KOPT-K1 (cell line): ENCODE results near the gene LAMC1.

Experiments used
- H3K27ac ChIP-seq: fragments of 200-600 bp; sonication (generic); 2 replicates; pipeline ENCODE4 v1.5.1; 2016; ENCODE audit warnings: antibody characterized with exemption, mild to moderate bottlenecking, low read depth, low read length; ENCODE audit not compliant: poor library complexity, severe bottlenecking
- H3K36me3 ChIP-seq: fragments of 200-600 bp; sonication (generic); 2 replicates; pipeline ENCODE4 v1.5.1; 2017; ENCODE audit warnings: antibody characterized with exemption, mild to moderate bottlenecking, low read length, moderate library complexity; ENCODE audit not compliant: insufficient read depth
- H3K9me3 ChIP-seq: fragments of 200-600 bp; sonication (generic); 2 replicates; pipeline ENCODE4 v1.5.1; 2017; ENCODE audit warnings: antibody characterized with exemption, low read length, mild to moderate bottlenecking; ENCODE audit not compliant: insufficient read depth, poor library complexity, severe bottlenecking

Gene LAMC1

DNA sequence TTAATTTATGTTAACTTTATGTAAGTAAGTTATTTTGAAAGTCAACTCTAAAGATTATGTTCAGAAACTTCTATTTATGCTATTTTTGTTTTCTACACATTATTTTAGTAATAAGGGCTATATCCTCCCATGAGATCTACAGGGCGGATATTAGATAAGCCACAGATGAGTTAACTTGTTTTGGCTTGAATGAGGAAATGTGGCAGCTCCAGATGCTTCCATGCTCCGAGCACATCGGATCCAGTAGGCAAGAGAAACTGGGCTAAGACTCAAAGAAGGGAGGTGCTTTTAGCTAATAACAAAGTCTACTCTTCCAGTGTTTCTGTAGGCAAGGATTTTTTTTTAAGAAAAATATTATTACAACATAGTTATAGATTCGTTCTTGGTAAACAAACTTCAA lies 20.0 kb upstream of the LAMC1 start:
- Histone ChIP-seq H3K27ac (no peak overlapping the region), H3K36me3 (no peaks in the 10 kb centered on the region), H3K9me3 (no peaks in the 10 kb centered on the region)

DNA sequence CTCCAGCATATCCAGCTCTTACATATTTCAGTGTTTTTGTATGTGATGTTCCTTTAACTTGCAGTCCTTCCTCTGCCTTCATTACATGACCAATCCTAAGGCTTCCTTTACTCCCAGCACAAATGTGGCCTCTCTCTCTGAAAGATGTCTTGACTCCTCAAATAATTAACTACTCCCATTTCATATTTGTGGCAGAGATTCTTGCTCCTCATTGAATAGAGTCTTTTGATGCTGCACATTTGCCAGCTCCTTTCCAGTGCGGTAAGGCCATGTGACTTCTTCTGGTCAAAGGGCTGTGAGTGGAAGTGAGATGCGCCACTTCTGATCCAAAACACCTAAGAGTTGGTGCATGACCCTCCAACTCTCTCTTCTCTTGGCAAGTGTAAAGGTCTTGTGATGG lies 19.1 kb upstream of the LAMC1 start:
- no peak overlapping the region for H3K27ac ChIP-seq
- H3K36me3 ChIP-seq: no peaks in the 10 kb centered on the region
- no peaks in the 10 kb centered on the region for H3K9me3 ChIP-seq

DNA sequence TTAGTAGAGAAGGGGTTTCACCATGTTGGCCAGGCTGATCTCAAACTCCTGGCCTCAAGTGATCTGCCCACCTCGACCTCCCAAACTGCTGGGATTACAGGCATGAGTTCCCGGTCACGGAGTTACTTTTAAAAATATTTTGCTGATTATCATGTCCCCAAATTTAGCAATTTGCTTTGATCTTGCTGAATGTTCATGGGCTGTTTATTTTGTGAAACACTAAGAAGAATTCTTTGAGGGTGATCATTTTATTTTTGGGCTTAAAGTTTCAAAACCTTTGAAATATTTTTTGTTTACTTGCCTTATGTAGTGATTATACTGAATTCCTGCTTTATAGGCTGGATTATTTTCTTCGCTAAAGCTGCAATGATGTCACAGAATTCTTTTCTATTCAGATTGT lies 11.4 kb upstream of the LAMC1 start:
- peaks cover 11% of the 10 kb centered on the region for H3K9me3 ChIP-seq
- H3K36me3 ChIP-seq: no peaks in the 10 kb centered on the region
- H3K27ac ChIP-seq: no peak overlapping the region

DNA sequence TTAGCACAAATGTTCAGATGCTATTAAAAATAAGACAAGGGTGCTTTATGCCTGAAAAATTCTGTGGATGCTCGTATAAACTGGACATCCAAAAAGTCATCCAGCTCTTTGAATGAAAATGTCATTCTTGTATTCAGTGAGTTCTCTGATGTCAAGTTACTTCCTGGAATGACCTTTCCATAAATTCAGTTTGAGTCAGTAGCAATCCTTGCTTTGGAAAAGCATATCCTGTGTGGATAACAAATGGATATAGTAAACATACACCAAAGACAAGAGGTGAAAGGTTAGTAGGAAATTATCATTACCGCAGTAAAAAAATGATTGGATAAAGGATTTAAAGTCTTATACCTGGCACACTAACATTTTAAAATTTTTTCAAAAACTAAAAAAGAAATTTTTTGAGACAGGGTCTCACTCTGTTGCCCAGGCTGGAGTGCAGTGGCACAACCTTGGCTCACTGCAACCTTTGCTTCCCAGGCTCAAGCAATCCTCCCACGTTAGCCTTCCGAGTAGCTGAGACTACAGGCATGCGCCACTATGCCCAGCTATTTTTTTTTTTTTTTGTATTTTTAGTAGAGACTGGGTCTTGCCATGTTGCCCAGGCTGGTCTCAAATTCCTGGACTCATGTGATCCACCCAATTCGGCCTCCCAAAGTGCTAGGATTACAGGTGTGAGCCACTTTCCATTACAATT lies 10.8 kb upstream of the LAMC1 start:
- Histone ChIP-seq H3K36me3 (no peaks in the 10 kb centered on the region), H3K27ac (no peak overlapping the region), H3K9me3 (peaks cover 11% of the 10 kb centered on the region)

DNA sequence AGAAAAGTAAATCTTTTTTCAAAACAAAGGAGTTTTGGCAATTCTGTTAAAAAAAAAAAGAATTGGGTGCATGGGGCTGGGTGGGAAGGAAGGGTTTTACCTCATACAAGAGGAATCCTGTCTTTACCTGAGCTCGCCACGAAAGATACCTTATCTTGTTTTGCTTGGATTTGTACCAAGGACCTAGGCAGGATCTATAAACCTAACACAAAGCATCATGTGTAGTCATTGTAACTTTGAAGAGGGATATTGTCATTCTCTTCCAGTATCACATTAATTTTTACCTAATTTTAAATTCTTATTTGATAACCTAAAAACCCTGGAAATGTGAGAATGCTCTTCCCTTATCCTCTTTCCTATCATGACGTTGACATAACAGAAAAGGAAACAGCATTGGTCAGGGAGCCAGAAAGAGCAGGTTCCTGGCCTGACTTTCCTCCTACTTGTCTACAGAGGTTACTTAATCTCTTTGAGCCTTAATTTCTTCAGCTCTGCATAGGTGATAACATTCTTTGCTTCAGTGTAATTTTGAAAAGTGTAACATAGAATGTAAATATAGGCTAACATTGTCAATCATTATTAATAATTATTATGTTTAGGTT lies 4.0 kb upstream of the LAMC1 start:
- H3K27ac ChIP-seq: no peak overlapping the region
- H3K36me3 ChIP-seq: no peaks in the 10 kb centered on the region

DNA sequence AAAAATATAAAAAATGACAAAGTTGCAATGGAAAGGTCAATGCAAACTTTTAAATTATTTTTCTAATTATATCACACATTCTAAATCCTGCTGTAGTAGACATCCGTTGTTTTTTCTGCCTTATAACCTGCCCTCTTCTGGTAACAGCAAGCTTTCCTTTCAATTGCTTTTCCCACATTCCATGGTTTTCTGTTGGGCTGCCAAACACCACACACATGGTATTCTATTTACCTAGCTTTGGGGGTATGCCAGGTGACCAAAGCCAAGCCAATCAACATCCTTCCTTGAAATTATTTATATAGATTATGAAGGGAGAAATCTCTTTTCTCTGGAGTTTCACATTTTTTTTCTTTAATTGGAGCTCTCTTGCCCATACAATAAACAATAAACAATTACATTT lies 3.4 kb upstream of the LAMC1 start:
- Histone ChIP-seq H3K36me3 (no peaks in the 10 kb centered on the region), H3K27ac (no peak overlapping the region), H3K9me3 (no peaks in the 10 kb centered on the region)

More for the DNA sequence above, 4.0 kb upstream of the LAMC1 start:
- no peaks in the 10 kb centered on the region for H3K9me3 ChIP-seq

DNA sequence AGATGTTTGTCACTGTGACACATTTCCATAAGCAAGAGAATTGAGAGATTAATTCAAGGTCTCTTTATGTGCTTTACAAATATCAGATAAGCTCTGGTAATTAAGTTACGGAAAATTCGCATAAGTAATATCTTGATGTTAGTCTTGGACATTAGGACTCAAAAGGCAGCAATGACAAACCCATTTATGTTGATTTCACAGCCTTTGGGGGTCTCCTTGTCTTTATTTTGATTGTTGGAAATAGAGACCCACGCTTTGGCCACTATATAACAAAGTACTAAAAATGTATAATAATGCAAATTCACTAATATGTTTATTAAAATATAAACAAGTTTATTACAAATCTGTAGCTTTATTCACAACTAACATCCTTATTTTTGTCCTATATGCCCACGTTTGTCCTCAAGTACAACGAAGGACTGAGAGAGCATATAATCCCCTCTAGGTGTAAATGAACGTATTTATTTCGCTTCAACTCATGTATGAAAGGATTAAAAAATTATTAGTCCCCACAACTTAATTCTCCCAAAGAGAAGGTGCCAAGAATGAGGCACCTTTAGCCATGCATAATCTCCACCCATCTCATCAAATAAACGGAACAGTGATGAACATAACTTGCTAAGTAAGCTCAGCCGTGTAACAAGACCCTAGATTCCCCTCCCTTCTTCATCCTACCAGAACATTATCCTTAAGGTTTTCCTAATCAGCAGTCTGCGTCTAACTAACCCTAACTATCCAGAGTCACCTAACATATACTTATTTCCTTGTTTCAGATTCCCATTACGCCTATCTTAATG lies 1.6 kb upstream of the LAMC1 start:
- H3K36me3 ChIP-seq: no peaks in the 10 kb centered on the region
- no peaks in the 10 kb centered on the region for H3K9me3 ChIP-seq
- H3K27ac ChIP-seq: no peak overlapping the region

DNA sequence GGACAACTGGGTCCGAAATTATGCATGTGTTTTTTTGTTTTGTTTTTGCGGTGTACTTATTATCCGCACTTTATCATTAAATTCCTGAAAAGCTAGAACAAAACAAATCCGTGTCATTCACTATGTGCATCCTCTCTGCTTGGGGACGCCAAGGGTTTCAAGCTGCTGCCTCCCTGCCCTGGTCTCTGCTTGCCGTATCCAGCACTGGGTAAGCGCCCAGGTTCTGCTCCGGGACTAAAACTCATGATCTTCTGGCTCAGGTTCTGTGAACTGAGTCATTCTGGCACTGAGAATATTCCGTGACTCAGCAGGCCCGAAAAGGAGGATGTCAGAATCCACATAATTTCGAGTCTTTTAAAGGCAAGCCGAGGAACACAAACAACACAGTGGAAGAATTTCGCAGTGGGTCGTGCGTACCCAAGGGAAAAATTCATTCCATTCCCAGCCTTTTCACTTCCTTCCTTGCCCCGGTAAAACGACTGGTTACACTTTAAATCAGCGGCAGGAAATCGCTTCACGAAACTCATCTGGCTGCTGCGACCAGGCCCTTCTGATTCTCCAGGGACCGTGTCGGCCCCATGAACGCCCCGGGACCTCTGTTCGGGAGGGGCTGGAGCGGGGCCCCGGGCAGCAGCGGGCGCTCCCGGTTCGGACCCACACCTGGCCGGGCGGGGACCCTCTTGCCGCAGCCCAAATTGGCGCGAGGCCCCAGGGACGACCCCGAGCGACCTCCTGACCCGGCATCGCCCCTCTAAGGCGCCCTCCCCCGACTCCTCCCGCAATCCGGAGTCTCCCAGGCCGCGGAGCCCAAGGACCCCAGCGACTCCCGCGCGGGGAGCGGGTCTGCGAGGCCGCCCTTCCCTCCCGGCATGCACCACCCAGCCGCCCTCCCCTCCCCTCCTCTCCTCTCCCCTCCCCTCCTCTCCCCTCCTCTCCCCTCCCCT lies 746 bp upstream of the LAMC1 start:
- Histone ChIP-seq H3K27ac (no peak overlapping the region), H3K36me3 (no peaks in the 10 kb centered on the region), H3K9me3 (no peaks in the 10 kb centered on the region)

DNA sequence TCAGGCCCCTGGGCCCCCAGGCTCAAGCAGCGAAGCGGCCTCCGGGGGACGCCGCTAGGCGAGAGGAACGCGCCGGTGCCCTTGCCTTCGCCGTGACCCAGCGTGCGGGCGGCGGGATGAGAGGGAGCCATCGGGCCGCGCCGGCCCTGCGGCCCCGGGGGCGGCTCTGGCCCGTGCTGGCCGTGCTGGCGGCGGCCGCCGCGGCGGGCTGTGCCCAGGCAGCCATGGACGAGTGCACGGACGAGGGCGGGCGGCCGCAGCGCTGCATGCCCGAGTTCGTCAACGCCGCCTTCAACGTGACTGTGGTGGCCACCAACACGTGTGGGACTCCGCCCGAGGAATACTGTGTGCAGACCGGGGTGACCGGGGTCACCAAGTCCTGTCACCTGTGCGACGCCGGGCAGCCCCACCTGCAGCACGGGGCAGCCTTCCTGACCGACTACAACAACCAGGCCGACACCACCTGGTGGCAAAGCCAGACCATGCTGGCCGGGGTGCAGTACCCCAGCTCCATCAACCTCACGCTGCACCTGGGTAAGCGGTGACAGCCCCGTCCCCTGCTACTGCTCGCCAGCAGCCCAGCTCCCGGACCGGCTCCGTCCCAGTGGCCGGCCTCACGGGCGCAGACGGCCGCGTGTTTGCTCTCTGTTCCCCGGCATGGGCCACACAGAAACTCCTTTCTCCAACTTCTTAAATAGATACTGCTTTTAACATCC lies 539 bp downstream of the LAMC1 start:
- no peak overlapping the region for H3K27ac ChIP-seq
- H3K9me3 ChIP-seq: no peaks in the 10 kb centered on the region
- no peaks in the 10 kb centered on the region for H3K36me3 ChIP-seq

DNA sequence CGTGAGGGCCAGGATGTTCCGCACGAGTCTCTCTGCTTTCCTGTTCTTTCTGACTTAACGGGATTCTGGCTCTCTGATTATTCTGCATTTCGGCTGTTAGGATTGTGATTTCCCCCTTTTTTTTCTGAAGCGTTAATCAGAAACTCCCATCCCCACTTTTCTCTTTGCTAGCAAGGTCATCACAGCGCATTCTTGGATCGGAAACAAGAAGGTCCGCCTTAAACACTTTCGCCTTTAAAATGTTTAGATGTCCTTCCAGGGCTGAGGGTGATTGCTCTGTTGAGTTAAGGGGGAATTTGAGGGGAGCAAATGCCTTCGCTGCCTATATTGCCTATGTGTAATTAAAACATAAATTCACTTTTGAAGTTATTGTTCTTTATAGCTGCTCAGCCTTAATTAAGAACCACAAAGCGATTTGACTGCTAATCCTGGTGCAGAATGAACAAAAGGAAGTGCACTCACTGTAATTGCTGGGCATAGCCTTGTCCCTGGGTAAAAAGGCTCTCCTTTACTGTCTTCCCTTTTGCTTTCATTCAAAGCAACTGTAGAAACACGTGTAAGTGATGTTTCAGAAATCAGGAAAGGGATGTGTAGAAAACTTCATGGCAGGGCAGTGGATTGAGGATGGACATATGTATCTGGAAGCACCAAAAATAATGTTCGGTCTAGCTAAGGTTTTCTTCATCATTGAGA lies 1.2 kb downstream of the LAMC1 start:
- Histone ChIP-seq H3K27ac (no peak overlapping the region), H3K36me3 (no peaks in the 10 kb centered on the region), H3K9me3 (no peaks in the 10 kb centered on the region)

DNA sequence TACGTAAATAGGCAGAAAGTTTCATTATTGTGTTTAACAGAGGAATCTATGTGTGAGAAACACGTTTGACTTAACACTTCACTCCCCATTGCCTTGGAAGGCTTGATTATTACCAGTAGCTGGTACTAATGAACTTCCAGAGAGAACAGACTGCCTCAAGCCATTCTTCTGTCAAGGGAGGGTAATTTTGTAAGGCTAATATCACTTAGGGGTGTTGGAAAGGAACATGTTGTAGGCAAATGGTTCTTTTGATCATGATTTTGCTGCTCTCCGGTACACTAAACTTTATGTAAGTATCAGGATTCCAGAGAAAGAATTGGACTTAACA lies 1.8 kb downstream of the LAMC1 start:
- Histone ChIP-seq H3K9me3 (no peaks in the 10 kb centered on the region), H3K27ac (no peak overlapping the region), H3K36me3 (no peaks in the 10 kb centered on the region)

DNA sequence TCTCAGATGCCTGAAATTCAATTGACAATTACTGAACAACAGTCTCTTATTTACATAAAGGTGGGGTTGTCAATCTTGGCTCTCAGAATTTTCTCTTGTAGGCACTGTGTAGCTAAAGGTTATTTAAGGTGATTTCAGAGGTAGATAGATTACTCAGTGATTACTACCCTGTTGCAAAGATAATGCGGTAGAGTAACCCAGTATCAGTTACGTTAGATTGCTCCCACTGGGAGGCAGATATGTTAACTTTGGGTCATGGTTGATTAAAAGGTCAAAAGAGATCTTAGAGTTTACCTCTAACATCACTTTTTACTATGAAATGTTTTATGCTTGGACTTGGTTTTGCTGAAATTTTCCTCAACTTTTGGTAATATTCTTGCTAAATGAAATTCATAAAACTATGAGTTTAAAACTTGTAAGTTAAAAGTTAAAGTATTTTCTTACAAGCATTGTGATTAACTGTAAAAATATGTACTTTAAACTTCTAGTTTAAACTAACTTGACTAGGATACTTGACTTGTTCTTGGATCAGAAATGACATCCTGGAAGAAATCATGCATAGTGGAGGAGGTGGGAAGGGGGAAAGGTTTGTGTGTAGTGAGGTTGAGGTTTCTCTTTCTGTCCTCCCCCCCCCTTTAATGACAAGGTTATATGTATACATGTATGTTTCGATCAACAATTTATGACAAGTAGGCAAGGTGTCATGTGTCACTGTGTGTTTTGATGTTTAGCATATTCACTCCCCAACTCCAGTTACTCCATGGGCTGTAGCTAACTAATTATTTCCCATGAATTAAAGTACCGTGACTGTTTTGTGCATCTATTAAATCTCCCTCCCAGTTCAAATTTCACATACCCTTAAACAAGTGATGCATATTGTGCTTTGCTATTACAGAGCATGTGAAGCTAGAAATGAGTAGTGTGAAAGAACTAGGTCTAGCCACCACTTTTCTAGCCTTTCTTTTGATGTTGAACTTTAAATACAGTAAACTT lies 2.9 kb downstream of the LAMC1 start:
- Histone ChIP-seq H3K36me3 (no peaks in the 10 kb centered on the region), H3K9me3 (no peaks in the 10 kb centered on the region), H3K27ac (no peak overlapping the region)

DNA sequence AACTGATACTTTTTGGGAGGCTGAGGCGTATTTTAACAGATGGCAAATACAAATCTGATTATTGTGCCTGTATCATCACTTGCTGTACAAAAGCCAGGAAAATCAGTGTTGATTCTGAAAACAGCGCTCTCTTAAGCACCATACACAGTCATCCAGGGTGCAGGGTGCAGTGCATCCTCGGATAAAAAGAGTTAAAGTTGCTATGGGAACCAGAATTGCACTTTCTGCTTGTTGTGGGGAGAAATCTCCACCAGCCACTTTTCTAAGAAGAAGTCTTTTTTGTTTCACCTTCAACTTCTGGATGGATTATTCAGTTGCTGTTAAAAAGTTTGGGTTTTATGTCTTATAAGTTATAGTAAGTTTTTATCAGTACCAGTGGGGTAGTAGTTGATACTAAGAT lies 3.8 kb downstream of the LAMC1 start:
- H3K9me3 ChIP-seq: no peaks in the 10 kb centered on the region
- H3K27ac ChIP-seq: no peak overlapping the region
- H3K36me3 ChIP-seq: no peaks in the 10 kb centered on the region
